CD4-positive, alpha-beta T cell (primary cell): Measurements from ENCODE around the gene PATJ. TPM values are rescaled to one million over a fixed set of nuclear protein-coding genes. Genes with fewer than 3 reads are reported as not detected.

ENCODE experiments used
- ATAC-seq: fragments of 200-7000 bp; cut with Tn5 transposase; one replicate; pipeline ENCODE4 v1.10.0; 2022; ENCODE audit warnings: mild to moderate bottlenecking; ENCODE audit not compliant: poor library complexity
- CTCF ChIA-PET: fragments of 350-600 bp; sonication (Branson Sonifier 250); formaldehyde crosslinking; loops from one replicate; lab custom pipeline; 2021; ENCODE audit warnings: antibody characterized with exemption, inconsistent platforms; lab: Charles Lee
- POLR2A ChIA-PET: fragments of 350-600 bp; sonication (Branson Sonifier 250); formaldehyde crosslinking; loops from one replicate; lab custom pipeline; 2021; ENCODE audit warnings: antibody characterized with exemption, inconsistent platforms; lab: Charles Lee
- DNase-seq, 14 experiments: peaks; one replicate each; pipeline ENCODE4 v3.0.0-alpha.2; 2013 to 2020; ENCODE audit warnings: mixed read lengths in 2 of 14
- H3K27ac ChIP-seq, 2 donors: one replicate each; pipeline versions ENCODE4 v1.5.1 to v1.7.0; 2013; ENCODE audit warnings: low read length in 2 of 2, low read depth in 1 of 2, mild to moderate bottlenecking in 1 of 2
- H3K27me3 ChIP-seq, 2 experiments: 1 replicate in 1 of 2; 2 replicates in 1 of 2; pipeline versions ENCODE4 v1.6.1 to v1.7.0; 2013; ENCODE audit warnings: low read length in 2 of 2, control low read depth in 1 of 2, mild to moderate bottlenecking in 1 of 2, moderate library complexity in 1 of 2; ENCODE audit not compliant: insufficient read depth in 2 of 2, control insufficient read depth in 1 of 2
- H3K36me3 ChIP-seq: one replicate; pipeline ENCODE4 v1.6.1; 2013; ENCODE audit warnings: low read length, control low read depth; ENCODE audit not compliant: insufficient read depth
- H3K4me1 ChIP-seq: one replicate; pipeline ENCODE4 v1.6.1; 2013; ENCODE audit warnings: low read length, control low read depth; ENCODE audit not compliant: insufficient read depth
- H3K4me3 ChIP-seq: one replicate; pipeline ENCODE4 v1.5.1; 2013; ENCODE audit warnings: mild to moderate bottlenecking, low read length, moderate library complexity
- H3K9me3 ChIP-seq, 2 experiments: 1 replicate in 1 of 2; 2 replicates in 1 of 2; pipeline versions ENCODE4 v1.6.1 to v1.7.0; 2013; ENCODE audit warnings: low read length in 2 of 2, mild to moderate bottlenecking in 2 of 2, control low read depth in 1 of 2, moderate library complexity in 1 of 2; ENCODE audit not compliant: control insufficient read depth in 1 of 2, insufficient read depth in 1 of 2
- H3K27ac Mint-ChIP-seq: one replicate; pipeline ENCODE4 v1.8.0; 2020; ENCODE audit warnings: mixed read lengths
- H3K27me3 Mint-ChIP-seq: one replicate; pipeline ENCODE4 v1.8.0; 2021; ENCODE audit warnings: mixed read lengths
- H3K36me3 Mint-ChIP-seq: one replicate; pipeline ENCODE4 v1.8.0; 2021; ENCODE audit warnings: low read depth, mixed read lengths
- H3K4me1 Mint-ChIP-seq: one replicate; pipeline ENCODE4 v1.8.0; 2021; ENCODE audit warnings: low read depth, mixed read lengths
- H3K4me3 Mint-ChIP-seq: one replicate; pipeline ENCODE4 v1.8.0; 2020; ENCODE audit warnings: mild to moderate bottlenecking, mixed read lengths
- H3K9me3 Mint-ChIP-seq: one replicate; pipeline ENCODE4 v1.8.0; 2020; ENCODE audit warnings: mixed read lengths
- intact Hi-C, 2 experiments: fragments of 100-400 bp; cut with DNase I in 1 of 2; cut with micrococcal nuclease in 1 of 2; formaldehyde crosslinking; loops; one replicate each; pipeline versions ENCODE4 v1.15.1 to v1.9.0; 2023 to 2025; cut with DNase I, micrococcal nuclease
- total RNA-seq, 174 experiments: library from RNA in 2 of 174; stranded (reverse) in 2 of 174; gene quantifications; one replicate each; pipeline ENCODE4 v1.2.3 and lab custom pipeline; 2021 to 2026
- TF ChIP-seq, protein P1 (sequence below): fragments of 200-600 bp; IDR thresholded peaks from one replicate; pipeline ENCODE4 v1.8.0; 2022; ENCODE audit warnings: antibody characterized with exemption, mild to moderate bottlenecking

The PATJ gene
- total RNA-seq, 2 experiments from 2014 or later, result 50.4 to 54.1 TPM

DNA sequence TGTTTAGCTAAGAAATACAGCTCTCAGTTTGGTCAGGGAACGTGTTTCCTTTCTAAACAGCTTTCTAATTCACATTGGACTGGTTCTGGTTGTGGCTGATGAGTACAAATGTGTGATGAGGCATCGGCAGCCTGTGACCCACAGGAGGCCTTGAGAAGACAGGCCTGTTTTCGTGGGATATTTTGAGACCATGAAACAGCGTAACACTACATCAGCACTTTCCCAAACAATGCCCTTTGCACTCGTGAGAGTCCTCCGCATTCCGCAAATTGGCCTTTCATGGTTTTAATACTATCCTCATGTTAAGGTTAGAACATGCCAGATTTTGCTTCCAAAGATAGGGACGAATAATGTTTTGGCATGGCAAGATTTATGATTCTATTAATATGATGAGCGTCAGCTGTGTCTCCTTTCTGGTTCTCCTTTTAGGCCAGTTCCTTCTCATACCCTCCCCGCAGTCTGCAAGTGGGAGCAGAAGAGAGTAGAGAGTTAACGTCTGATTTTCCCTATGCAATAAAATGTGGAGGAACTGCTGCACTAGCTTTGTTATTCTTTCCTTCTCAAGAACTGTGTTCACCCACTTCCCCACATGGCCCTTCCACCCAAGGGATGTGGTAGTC lies 368.0 kb downstream of the PATJ start:
- Histone ChIP-seq H3K27me3 (no peaks in the 10 kb centered on the region), H3K4me3 (no peak overlapping the region), H3K4me1 (no peaks in the 10 kb centered on the region), H3K36me3 (peaks cover 3% of the 10 kb centered on the region), H3K27ac (no peak overlapping the region), H3K9me3 (no peaks in the 10 kb centered on the region)
- peaks cover 40% of the 10 kb centered on the region for H3K36me3 Mint-ChIP-seq
- H3K4me3 Mint-ChIP-seq, result no peak overlapping the region
- no peak for DNase-seq
- no peaks in the 10 kb centered on the region for H3K4me1 Mint-ChIP-seq
- POLR2A ChIA-PET, result no interaction called here
- no peak for ATAC-seq
- TF ChIP-seq, protein P1, sequence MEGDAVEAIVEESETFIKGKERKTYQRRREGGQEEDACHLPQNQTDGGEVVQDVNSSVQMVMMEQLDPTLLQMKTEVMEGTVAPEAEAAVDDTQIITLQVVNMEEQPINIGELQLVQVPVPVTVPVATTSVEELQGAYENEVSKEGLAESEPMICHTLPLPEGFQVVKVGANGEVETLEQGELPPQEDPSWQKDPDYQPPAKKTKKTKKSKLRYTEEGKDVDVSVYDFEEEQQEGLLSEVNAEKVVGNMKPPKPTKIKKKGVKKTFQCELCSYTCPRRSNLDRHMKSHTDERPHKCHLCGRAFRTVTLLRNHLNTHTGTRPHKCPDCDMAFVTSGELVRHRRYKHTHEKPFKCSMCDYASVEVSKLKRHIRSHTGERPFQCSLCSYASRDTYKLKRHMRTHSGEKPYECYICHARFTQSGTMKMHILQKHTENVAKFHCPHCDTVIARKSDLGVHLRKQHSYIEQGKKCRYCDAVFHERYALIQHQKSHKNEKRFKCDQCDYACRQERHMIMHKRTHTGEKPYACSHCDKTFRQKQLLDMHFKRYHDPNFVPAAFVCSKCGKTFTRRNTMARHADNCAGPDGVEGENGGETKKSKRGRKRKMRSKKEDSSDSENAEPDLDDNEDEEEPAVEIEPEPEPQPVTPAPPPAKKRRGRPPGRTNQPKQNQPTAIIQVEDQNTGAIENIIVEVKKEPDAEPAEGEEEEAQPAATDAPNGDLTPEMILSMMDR, result no peak
- H3K9me3 Mint-ChIP-seq, result no peaks in the 10 kb centered on the region
- CTCF ChIA-PET, result no interaction called here
- H3K27ac Mint-ChIP-seq, result no peak overlapping the region
- H3K27me3 Mint-ChIP-seq, result no peaks in the 10 kb centered on the region
- intact Hi-C loops, result no loop called here

DNA sequence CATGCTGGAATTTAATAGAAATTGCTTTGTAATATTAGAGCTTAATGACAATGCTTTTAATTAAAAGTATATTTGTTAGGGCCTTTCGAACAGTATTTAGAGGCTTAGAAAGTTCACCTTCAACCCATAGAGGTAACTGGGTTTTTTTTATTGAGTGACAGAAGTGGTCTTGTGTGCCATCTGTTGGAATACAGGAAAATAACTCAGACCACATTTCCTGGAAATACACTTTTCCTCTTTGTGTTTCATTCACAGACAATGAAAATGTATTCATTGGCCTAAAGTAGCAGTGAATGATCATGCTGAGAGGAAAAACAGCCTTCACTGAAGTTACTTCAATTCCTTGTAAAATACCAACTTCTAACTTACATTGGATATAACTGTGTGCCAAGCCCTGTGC lies 368.8 kb downstream of the PATJ start:
- POLR2A ChIA-PET, result no interaction called here
- TF ChIP-seq, protein P1, result no peak
- Histone ChIP-seq H3K27ac (no peak overlapping the region), H3K9me3 (no peaks in the 10 kb centered on the region), H3K36me3 (peaks cover 5% of the 10 kb centered on the region), H3K4me1 (no peaks in the 10 kb centered on the region), H3K27me3 (no peaks in the 10 kb centered on the region), H3K4me3 (no peak overlapping the region)
- H3K36me3 Mint-ChIP-seq, result peaks cover 44% of the 10 kb centered on the region
- no peaks in the 10 kb centered on the region for H3K4me1 Mint-ChIP-seq
- no peaks in the 10 kb centered on the region for H3K27me3 Mint-ChIP-seq
- H3K4me3 Mint-ChIP-seq, result no peak overlapping the region
- CTCF ChIA-PET, result no interaction called here
- DNase-seq, result no peak
- no peaks in the 10 kb centered on the region for H3K9me3 Mint-ChIP-seq
- H3K27ac Mint-ChIP-seq, result no peak overlapping the region
- no peak for ATAC-seq
- intact Hi-C loops, result no loop called here

DNA sequence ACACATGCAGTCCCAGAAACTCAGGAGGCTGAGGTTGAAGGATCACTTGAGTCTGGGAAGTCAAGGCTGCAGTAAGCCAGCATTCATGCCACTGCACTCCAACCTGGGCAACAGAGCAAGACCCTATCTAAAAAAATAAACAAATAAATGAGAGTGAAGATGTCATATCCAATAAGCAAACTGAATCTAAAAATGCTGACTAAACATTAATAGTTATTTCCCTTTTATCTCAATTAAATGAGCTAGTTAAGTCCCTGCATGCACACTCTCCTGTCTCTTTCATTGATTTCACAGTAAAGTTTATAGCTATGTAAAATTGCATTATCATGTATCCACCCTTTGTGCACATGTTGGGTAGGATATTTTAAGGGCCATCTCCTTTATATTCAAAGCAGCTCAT lies 371.2 kb downstream of the PATJ start:
- no peaks in the 10 kb centered on the region for H3K9me3 Mint-ChIP-seq
- Histone ChIP-seq H3K4me3 (no peak overlapping the region), H3K4me1 (no peaks in the 10 kb centered on the region), H3K36me3 (peaks cover 16% of the 10 kb centered on the region), H3K27me3 (no peaks in the 10 kb centered on the region), H3K27ac (no peak overlapping the region), H3K9me3 (no peaks in the 10 kb centered on the region)
- ChIA-PET CTCF (no interaction called here), POLR2A (no interaction called here)
- peaks cover 56% of the 10 kb centered on the region for H3K36me3 Mint-ChIP-seq
- ATAC-seq (no peak), DNase-seq (no peak)
- H3K4me3 Mint-ChIP-seq, result no peak overlapping the region
- TF ChIP-seq, protein P1, result no peak
- intact Hi-C loops, result no loop called here
- no peak overlapping the region for H3K27ac Mint-ChIP-seq
- no peaks in the 10 kb centered on the region for H3K27me3 Mint-ChIP-seq
- H3K4me1 Mint-ChIP-seq, result no peaks in the 10 kb centered on the region
